ENCODE measurements around the gene OLFML2B.

The OLFML2B gene

DNA sequence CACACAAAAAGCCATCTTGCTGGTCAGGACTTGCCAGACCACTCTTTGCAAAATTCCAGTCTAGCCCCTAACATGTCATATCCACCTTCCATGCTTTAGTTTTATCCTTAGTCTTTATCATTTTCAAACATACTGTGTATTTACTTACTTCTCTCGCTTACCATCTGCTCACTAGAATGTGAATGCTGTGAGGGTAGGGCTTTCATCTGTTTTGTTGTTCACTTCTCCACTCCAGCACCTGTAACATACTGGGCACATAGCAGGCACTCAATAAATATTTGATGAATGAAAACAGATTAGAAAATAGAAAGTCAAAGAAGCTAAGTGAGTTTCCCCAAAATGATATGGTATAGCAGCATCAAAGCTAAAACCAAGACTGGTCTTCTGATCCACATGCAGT lies 79.9 kb downstream of the OLFML2B start:
- Histone ChIP-seq H3K36me3 (ENCODE audit: insufficient read depth, low read length) (peaks cover 51% of the 10 kb centered on the region), H4K20me1 (ENCODE audit: insufficient read depth, low read length, poor library complexity, severe bottlenecking) (no peaks in the 10 kb centered on the region), H3K27me3 (ENCODE audit: insufficient read depth, low read length, poor library complexity, severe bottlenecking) (no peaks in the 10 kb centered on the region), H3K9ac (ENCODE audit: low read depth, low read length, poor library complexity, severe bottlenecking) (no peak overlapping the region), H3K4me1 (ENCODE audit: insufficient read depth, low read length, poor library complexity, severe bottlenecking) (no peaks in the 10 kb centered on the region), H3F3A (ENCODE audit: low read depth) (no peaks in the 10 kb centered on the region), H3K79me2 (ENCODE audit: insufficient read depth, low read length) (no peaks in the 10 kb centered on the region), H2AFZ (ENCODE audit: low read length) (no peak overlapping the region), H3K4me2 (ENCODE audit: low read depth, low read length, poor library complexity, severe bottlenecking) (no peak overlapping the region), H3K9me2 (replicated peaks; ENCODE audit: low read depth, low read length) (no peaks in the 10 kb centered on the region), H3K4me3 (ENCODE audit: low read length, poor library complexity, severe bottlenecking) (no peak overlapping the region), H3K9me3 (ENCODE audit: insufficient read depth, low read depth, low read length) (no peaks in the 10 kb centered on the region)
- TF ChIP-seq EZH2phosphoT487 (IDR thresholded peaks at IDR 0.05; ENCODE audit: borderline replicate concordance), result no peak
- TF ChIP-seq, protein P1, sequence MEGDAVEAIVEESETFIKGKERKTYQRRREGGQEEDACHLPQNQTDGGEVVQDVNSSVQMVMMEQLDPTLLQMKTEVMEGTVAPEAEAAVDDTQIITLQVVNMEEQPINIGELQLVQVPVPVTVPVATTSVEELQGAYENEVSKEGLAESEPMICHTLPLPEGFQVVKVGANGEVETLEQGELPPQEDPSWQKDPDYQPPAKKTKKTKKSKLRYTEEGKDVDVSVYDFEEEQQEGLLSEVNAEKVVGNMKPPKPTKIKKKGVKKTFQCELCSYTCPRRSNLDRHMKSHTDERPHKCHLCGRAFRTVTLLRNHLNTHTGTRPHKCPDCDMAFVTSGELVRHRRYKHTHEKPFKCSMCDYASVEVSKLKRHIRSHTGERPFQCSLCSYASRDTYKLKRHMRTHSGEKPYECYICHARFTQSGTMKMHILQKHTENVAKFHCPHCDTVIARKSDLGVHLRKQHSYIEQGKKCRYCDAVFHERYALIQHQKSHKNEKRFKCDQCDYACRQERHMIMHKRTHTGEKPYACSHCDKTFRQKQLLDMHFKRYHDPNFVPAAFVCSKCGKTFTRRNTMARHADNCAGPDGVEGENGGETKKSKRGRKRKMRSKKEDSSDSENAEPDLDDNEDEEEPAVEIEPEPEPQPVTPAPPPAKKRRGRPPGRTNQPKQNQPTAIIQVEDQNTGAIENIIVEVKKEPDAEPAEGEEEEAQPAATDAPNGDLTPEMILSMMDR (conservative IDR thresholded peaks at IDR 0.05; ENCODE audit: low read length), result no peak

DNA sequence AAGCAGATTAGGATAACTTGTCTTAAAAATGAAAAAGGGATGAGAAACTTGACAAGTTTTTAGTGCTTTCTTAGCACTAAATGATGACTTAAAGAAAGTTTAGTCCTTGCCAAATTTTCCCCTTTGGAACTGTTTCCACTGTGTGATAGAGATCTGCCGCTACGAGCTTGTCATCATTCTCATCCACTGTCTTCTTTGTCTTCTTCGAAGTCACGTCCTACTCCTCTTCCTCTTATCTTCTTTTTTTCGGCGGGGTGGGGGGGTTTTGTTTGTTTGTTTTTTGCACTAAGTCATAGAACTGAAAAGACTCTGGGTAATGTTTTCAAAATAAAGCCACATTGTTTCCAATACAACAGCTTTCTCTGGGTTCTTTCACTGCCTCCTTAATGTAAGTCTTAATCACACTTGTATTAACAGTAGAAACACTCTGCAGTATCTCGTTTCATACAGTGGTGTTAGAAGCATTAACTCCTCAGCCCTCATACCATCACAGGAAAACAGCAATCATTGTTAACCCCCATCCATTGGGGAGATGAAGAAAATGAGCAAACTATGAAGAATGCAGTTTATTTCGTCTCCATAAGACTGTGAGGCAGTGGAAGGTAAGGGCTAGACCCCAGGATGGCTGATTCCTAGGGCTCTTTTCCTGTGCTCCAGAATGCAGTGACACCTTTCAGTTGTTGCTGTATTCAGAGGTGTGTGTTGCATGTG lies 81.8 kb downstream of the OLFML2B start:
- H3K4me1 ChIP-seq (ENCODE audit: insufficient read depth, low read length, poor library complexity, severe bottlenecking), result no peaks in the 10 kb centered on the region
- no peak overlapping the region for H3K4me2 ChIP-seq (ENCODE audit: low read depth, low read length, poor library complexity, severe bottlenecking)
- H3K9me2 ChIP-seq (replicated peaks; ENCODE audit: low read depth, low read length), result no peaks in the 10 kb centered on the region
- no peaks in the 10 kb centered on the region for H3K79me2 ChIP-seq (ENCODE audit: insufficient read depth, low read length)
- no peak overlapping the region for H3K4me3 ChIP-seq (ENCODE audit: low read length, poor library complexity, severe bottlenecking)
- H2AFZ ChIP-seq (ENCODE audit: low read length), result no peak overlapping the region
- H3K9me3 ChIP-seq (ENCODE audit: insufficient read depth, low read depth, low read length), result no peaks in the 10 kb centered on the region
- no peaks in the 10 kb centered on the region for H4K20me1 ChIP-seq (ENCODE audit: insufficient read depth, low read length, poor library complexity, severe bottlenecking)
- H3K27me3 ChIP-seq (ENCODE audit: insufficient read depth, low read length, poor library complexity, severe bottlenecking), result no peaks in the 10 kb centered on the region
- no peak overlapping the region for H3K9ac ChIP-seq (ENCODE audit: low read depth, low read length, poor library complexity, severe bottlenecking)
- TF ChIP-seq EZH2phosphoT487 (IDR thresholded peaks at IDR 0.05; ENCODE audit: borderline replicate concordance), result no peak
- TF ChIP-seq, protein P1 (conservative IDR thresholded peaks at IDR 0.05; ENCODE audit: low read length), result no peak
- no peaks in the 10 kb centered on the region for H3F3A ChIP-seq (ENCODE audit: low read depth)
- H3K36me3 ChIP-seq (ENCODE audit: insufficient read depth, low read length), result peaks cover 59% of the 10 kb centered on the region

DNA sequence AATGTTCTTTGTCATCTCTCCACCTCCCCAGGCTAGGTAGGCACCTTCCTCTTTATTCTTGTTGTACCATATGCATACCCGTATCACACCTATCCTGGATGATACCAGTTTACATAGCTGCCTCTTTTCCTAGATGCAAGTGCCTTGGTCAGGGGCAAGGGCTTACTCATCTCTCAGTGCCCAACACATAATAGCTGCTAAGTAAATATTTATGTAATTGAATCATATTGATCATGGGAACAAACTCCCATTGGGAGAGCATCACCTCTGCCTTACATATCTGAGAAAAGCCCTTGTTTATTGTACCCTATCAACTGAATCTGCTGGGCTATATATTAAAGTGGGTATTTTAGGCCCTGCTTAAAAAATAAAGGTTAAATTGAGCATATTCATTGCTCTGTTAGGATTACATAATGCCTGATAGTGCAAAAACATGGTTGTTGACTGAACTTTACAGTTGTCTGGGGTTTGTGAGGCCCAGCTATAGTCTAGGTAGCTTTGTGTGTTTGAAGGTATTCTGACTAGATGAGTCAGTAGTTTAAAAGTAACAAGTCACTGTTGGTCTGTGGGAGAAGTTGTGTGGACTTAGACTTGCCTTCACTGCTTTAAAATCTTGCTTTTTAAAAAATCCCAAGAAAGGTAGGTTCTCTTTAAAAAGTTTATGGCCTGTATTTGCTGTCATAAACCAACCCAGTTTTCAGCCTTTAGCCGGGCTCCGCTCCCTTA lies 82.6 kb downstream of the OLFML2B start:
- no peak overlapping the region for H3K9ac ChIP-seq (ENCODE audit: low read depth, low read length, poor library complexity, severe bottlenecking)
- no peak overlapping the region for H3K4me3 ChIP-seq (ENCODE audit: low read length, poor library complexity, severe bottlenecking)
- no peaks in the 10 kb centered on the region for H3K79me2 ChIP-seq (ENCODE audit: insufficient read depth, low read length)
- H3F3A ChIP-seq (ENCODE audit: low read depth), result no peaks in the 10 kb centered on the region
- H3K4me2 ChIP-seq (ENCODE audit: low read depth, low read length, poor library complexity, severe bottlenecking), result no peak overlapping the region
- peaks cover 61% of the 10 kb centered on the region for H3K36me3 ChIP-seq (ENCODE audit: insufficient read depth, low read length)
- H3K4me1 ChIP-seq (ENCODE audit: insufficient read depth, low read length, poor library complexity, severe bottlenecking), result no peaks in the 10 kb centered on the region
- H3K9me3 ChIP-seq (ENCODE audit: insufficient read depth, low read depth, low read length), result no peaks in the 10 kb centered on the region
- no peaks in the 10 kb centered on the region for H3K9me2 ChIP-seq (replicated peaks; ENCODE audit: low read depth, low read length)
- no peak for TF ChIP-seq EZH2phosphoT487 (IDR thresholded peaks at IDR 0.05; ENCODE audit: borderline replicate concordance)
- TF ChIP-seq, protein P1 (conservative IDR thresholded peaks at IDR 0.05; ENCODE audit: low read length), result no peak
- H4K20me1 ChIP-seq (ENCODE audit: insufficient read depth, low read length, poor library complexity, severe bottlenecking), result no peaks in the 10 kb centered on the region
- no peaks in the 10 kb centered on the region for H3K27me3 ChIP-seq (ENCODE audit: insufficient read depth, low read length, poor library complexity, severe bottlenecking)
- no peak overlapping the region for H2AFZ ChIP-seq (ENCODE audit: low read length)

All from Loucy (cell line).